ENCODE data around the gene CFHR1.
"Not testable (repeated sequence)": the region's sequence is repeated elsewhere in the genome, so short reads cannot be mapped to it uniquely, and the experiment has no call there.

- TF ChIP-seq POLR2A, CTCF (IDR thresholded peaks at IDR 0.05): not testable (repeated sequence)
Observed at GRCh38 chr1:196819531-196819930, at the start of gene CFHR1.

All from adrenal gland (tissue), 5 donors.